ENCODE measurements around the gene ZNF146. TPM values are rescaled to one million over a fixed set of nuclear protein-coding genes. Genes with fewer than 3 reads are reported as not detected.
"Not testable (repeated sequence)": the region's sequence is repeated elsewhere in the genome, so short reads cannot be mapped to it uniquely, and the experiment has no call there.

Gene ZNF146
- total and polyA plus RNA-seq, 2 of the 8 experiments (the other 6 are each of a cell fraction or from before 2014, with no cell fraction given): 27.0 to 161 TPM

- POLR2A ChIA-PET (ENCODE audit: partially characterized antibody); H2BK15ac ChIP-seq (ENCODE audit: low read length); H3K56ac ChIP-seq (replicated peaks; ENCODE audit: insufficient read length, low read depth, low read length); H4K5ac ChIP-seq (ENCODE audit: insufficient read length, low read depth, low read length); H3K4me3 ChIP-seq (ENCODE audit: extremely low read depth in 1 of 4, insufficient read depth in 2 of 4, low read depth in 3 of 4, low read length in 4 of 4); H2AFZ ChIP-seq (ENCODE audit: low read length); H2AK5ac ChIP-seq (ENCODE audit: low read depth, low read length); H3K18ac ChIP-seq (ENCODE audit: extremely low read depth, low read length); H3K79me1 ChIP-seq (ENCODE audit: low read depth, low read length); H3K4me2 ChIP-seq (ENCODE audit: insufficient read depth in 1 of 2, low read depth in 2 of 2, low read length in 2 of 2); H4K20me1 ChIP-seq (replicated peaks in 1 of 2; ENCODE audit: control insufficient read depth in 1 of 2, insufficient read depth in 2 of 2, low read length in 2 of 2); H2BK120ac ChIP-seq (replicated peaks; ENCODE audit: low read depth, low read length); H3K14ac ChIP-seq (ENCODE audit: insufficient read length); H3K4me1 ChIP-seq (replicated peaks in 1 of 4; ENCODE audit: control insufficient read depth in 3 of 4, insufficient read depth in 4 of 4, low read length in 3 of 4); FAIRE-seq; H4K8ac ChIP-seq (ENCODE audit: extremely low read depth, insufficient read depth, low read length); H3K79me2 ChIP-seq (ENCODE audit: control insufficient read depth in 1 of 2, insufficient read depth in 2 of 2, low read length in 2 of 2); H3K9ac ChIP-seq (replicated peaks in 1 of 4; ENCODE audit: extremely low read depth in 1 of 4, low read depth in 3 of 4, low read length in 3 of 4); H3K36me3 ChIP-seq (ENCODE audit: control insufficient read depth in 2 of 4, insufficient read depth in 4 of 4, low read length in 3 of 4); H2BK12ac ChIP-seq (ENCODE audit: low read depth, low read length); H2BK20ac ChIP-seq (ENCODE audit: low read length); H3K27ac ChIP-seq (ENCODE audit: low read depth, low read length); H2BK5ac ChIP-seq (ENCODE audit: low read depth, low read length); H3K27me3 ChIP-seq (replicated peaks in 1 of 4; ENCODE audit: control insufficient read depth in 3 of 4, extremely low read depth in 1 of 4, insufficient read depth in 3 of 4, low read length in 3 of 4); H3K23ac ChIP-seq (ENCODE audit: insufficient read length); H3K4ac ChIP-seq (replicated peaks; ENCODE audit: insufficient read length, low read depth, low read length); H4K91ac ChIP-seq (replicated peaks; ENCODE audit: insufficient read length, low read length); H3K23me2 ChIP-seq (ENCODE audit: low read depth, low read length); DNase-seq (ENCODE audit: low read depth in 1 of 2, low spot score in 2 of 2); CTCF ChIA-PET (ENCODE audit: partially characterized antibody): not testable (repeated sequence)
- WGBS, 2 experiments (ENCODE audit: extremely low coverage in 1 of 2, insufficient coverage in 1 of 2, insufficient read length in 1 of 2, insufficient replicate concordance in 2 of 2, low coverage in 1 of 2, low lambda C conversion rate in 2 of 2, missing lambda C conversion rate in 1 of 2): 97% methylated on average over 11 of the region's 29 CpGs; no CpG with 5 or more reads in 1 of the 2 experiments
- H3K9me3 ChIP-seq (ENCODE audit: insufficient read depth in 2 of 2, low read depth in 1 of 2, low read length in 1 of 2): peaks cover 13 to 35% of the 10 kb centered on the region in 2 experiments; a peak in 3 of 4 replicates
Observed at GRCh38 chr19:36269295-36269694, 54.4 kb downstream of the ZNF146 start.

Small RNA genes within 50 kb of the gene (small RNA-seq; reads per million reads assigned to genes)
- not detected for gene RF00019 (ENCODE audit: insufficient read depth)

Other genes with a start within 250 kb of the ZNF146 start
- gene SDHAF1, start 219.9 kb upstream of the ZNF146 start, total RNA-seq (2021; fragmentation: NEBNext Ultra II Directional; extraction: Animal tissue kit (Norgen Biotek cat#: 25700)): 16.0 and 16.8 TPM in 2 replicates
- gene SDHAF1, start 219.9 kb upstream of the ZNF146 start, polyA plus RNA-seq (2011; rRNA removed): 21.3 and 27.7 TPM in 2 replicates
- gene SYNE4, start 206.3 kb upstream of the ZNF146 start, total RNA-seq (2021; fragmentation: NEBNext Ultra II Directional; extraction: Animal tissue kit (Norgen Biotek cat#: 25700)): 20.8 and 21.8 TPM in 2 replicates
- 22.6 and 29.1 TPM in 2 replicates for gene SYNE4, start 206.3 kb upstream of the ZNF146 start, polyA plus RNA-seq (2011; rRNA removed)
- 19.2 and 24.8 TPM in 2 replicates for gene ALKBH6, start 200.9 kb upstream of the ZNF146 start, total RNA-seq (2021; fragmentation: NEBNext Ultra II Directional; extraction: Animal tissue kit (Norgen Biotek cat#: 25700))
- 33.3 and 51.2 TPM in 2 replicates for gene ALKBH6, start 200.9 kb upstream of the ZNF146 start, polyA plus RNA-seq (2011; rRNA removed)
- 21.7 and 33.7 TPM in 2 replicates for gene CLIP3, start 182.2 kb upstream of the ZNF146 start, total RNA-seq (2021; fragmentation: NEBNext Ultra II Directional; extraction: Animal tissue kit (Norgen Biotek cat#: 25700))
- gene CLIP3, start 182.2 kb upstream of the ZNF146 start, polyA plus RNA-seq (2011; rRNA removed): 5.9 and 12.0 TPM in 2 replicates
- gene THAP8, start 160.8 kb upstream of the ZNF146 start, total RNA-seq (2021; fragmentation: NEBNext Ultra II Directional; extraction: Animal tissue kit (Norgen Biotek cat#: 25700)): 6.0 and 6.4 TPM in 2 replicates
- gene THAP8, start 160.8 kb upstream of the ZNF146 start, polyA plus RNA-seq (2011; rRNA removed): 11.1 and 14.8 TPM in 2 replicates
- gene WDR62, start 160.2 kb upstream of the ZNF146 start, total RNA-seq (2021; fragmentation: NEBNext Ultra II Directional; extraction: Animal tissue kit (Norgen Biotek cat#: 25700)): 39.5 and 39.8 TPM in 2 replicates
- 28.2 and 39.9 TPM in 2 replicates for gene WDR62, start 160.2 kb upstream of the ZNF146 start, polyA plus RNA-seq (2011; rRNA removed)
- gene OVOL3, start 104.0 kb upstream of the ZNF146 start, total RNA-seq (2021; fragmentation: NEBNext Ultra II Directional; extraction: Animal tissue kit (Norgen Biotek cat#: 25700)): not detected in 2 replicates
- gene OVOL3, start 104.0 kb upstream of the ZNF146 start, polyA plus RNA-seq (2011; rRNA removed): 0.31 and 0.45 TPM in 2 replicates
- gene POLR2I, start 100.2 kb upstream of the ZNF146 start, total RNA-seq (2021; fragmentation: NEBNext Ultra II Directional; extraction: Animal tissue kit (Norgen Biotek cat#: 25700)): 149 and 150 TPM in 2 replicates
- gene POLR2I, start 100.2 kb upstream of the ZNF146 start, polyA plus RNA-seq (2011; rRNA removed): 143 and 250 TPM in 2 replicates
- gene TBCB, start 99.6 kb upstream of the ZNF146 start, total RNA-seq (2021; fragmentation: NEBNext Ultra II Directional; extraction: Animal tissue kit (Norgen Biotek cat#: 25700)): 153 and 168 TPM in 2 replicates
- 286 and 367 TPM in 2 replicates for gene TBCB, start 99.6 kb upstream of the ZNF146 start, polyA plus RNA-seq (2011; rRNA removed)
- 382 and 386 TPM in 2 replicates for gene CAPNS1, start 75.0 kb upstream of the ZNF146 start, total RNA-seq (2021; fragmentation: NEBNext Ultra II Directional; extraction: Animal tissue kit (Norgen Biotek cat#: 25700))
- gene CAPNS1, start 75.0 kb upstream of the ZNF146 start, polyA plus RNA-seq (2011; rRNA removed): 438 and 448 TPM in 2 replicates
- 0.60 and 0.75 TPM in 2 replicates for gene COX7A1, start 62.7 kb upstream of the ZNF146 start, total RNA-seq (2021; fragmentation: NEBNext Ultra II Directional; extraction: Animal tissue kit (Norgen Biotek cat#: 25700))
- gene COX7A1, start 62.7 kb upstream of the ZNF146 start, polyA plus RNA-seq (2011; rRNA removed): 0.60 and 0.96 TPM in 2 replicates
- gene ZNF565, start 441 bp upstream of the ZNF146 start, total RNA-seq (2021; fragmentation: NEBNext Ultra II Directional; extraction: Animal tissue kit (Norgen Biotek cat#: 25700)): 2.7 and 3.1 TPM in 2 replicates
- gene ZNF565, start 441 bp upstream of the ZNF146 start, polyA plus RNA-seq (2011; rRNA removed): 0.42 and 0.89 TPM in 2 replicates
- 8.2 and 8.8 TPM in 2 replicates for gene ZFP14, start 164.1 kb downstream of the ZNF146 start, total RNA-seq (2021; fragmentation: NEBNext Ultra II Directional; extraction: Animal tissue kit (Norgen Biotek cat#: 25700))
- gene ZFP14, start 164.1 kb downstream of the ZNF146 start, polyA plus RNA-seq (2011; rRNA removed): 1.1 and 1.7 TPM in 2 replicates
- gene ZFP82, start 203.5 kb downstream of the ZNF146 start, total RNA-seq (2021; fragmentation: NEBNext Ultra II Directional; extraction: Animal tissue kit (Norgen Biotek cat#: 25700)): 16.5 TPM in 2 replicates
- 2.7 and 4.8 TPM in 2 replicates for gene ZFP82, start 203.5 kb downstream of the ZNF146 start, polyA plus RNA-seq (2011; rRNA removed)